Nucleus accumbens (tissue), 56 donors: ENCODE measurements around the gene LIMA1.
"Not testable (repeated sequence)": the region's sequence is repeated elsewhere in the genome, so short reads cannot be mapped to it uniquely, and the experiment has no call there.

Source experiments
- DNase-seq, 56 donors: peaks; one replicate each; lab custom pipeline; 2025; lab: John Stamatoyannopoulos, UW

Gene LIMA1

GRCh38 chr12:50154947-50155346 lies 128.4 kb downstream of the LIMA1 start:
- not testable (repeated sequence) for DNase-seq

- no peak for DNase-seq
Measured at GRCh38 chr12:50151047-50151687, 132.2 kb downstream of the LIMA1 start.

- no peak for DNase-seq
Measured at GRCh38 chr12:50149311-50149710, 134.0 kb downstream of the LIMA1 start.

GRCh38 chr12:50148011-50148410 lies 135.3 kb downstream of the LIMA1 start:
- DNase-seq, result not testable (repeated sequence)

GRCh38 chr12:50147281-50147680 lies 136.0 kb downstream of the LIMA1 start:
- DNase-seq, result no peak

- no peak for DNase-seq
Measured at GRCh38 chr12:50145439-50145838, 137.9 kb downstream of the LIMA1 start.

- DNase-seq, result no peak
Measured at GRCh38 chr12:50142993-50143392, 140.3 kb downstream of the LIMA1 start.

- no peak for DNase-seq
Measured at GRCh38 chr12:50132505-50133135, 150.7 kb downstream of the LIMA1 start.

- DNase-seq, result no peak
Measured at GRCh38 chr12:50129290-50129689, 154.0 kb downstream of the LIMA1 start.

- DNase-seq, result no peak
Measured at GRCh38 chr12:50127546-50127945, 155.8 kb downstream of the LIMA1 start.
